HG02678 (cell line): ENCODE results near the gene ARRDC1.
"Not testable (repeated sequence)": the region's sequence is repeated elsewhere in the genome, so short reads cannot be mapped to it uniquely, and the experiment has no call there.

ENCODE experiments used
- ATAC-seq: cut with Tn5 transposase; IDR thresholded peaks from one replicate; pipeline ENCODE4 v1.9.1; 2021; ENCODE audit warnings: mild to moderate bottlenecking, moderate library complexity; ENCODE audit not compliant: unreplicated experiment

ARRDC1 gene, protein sequence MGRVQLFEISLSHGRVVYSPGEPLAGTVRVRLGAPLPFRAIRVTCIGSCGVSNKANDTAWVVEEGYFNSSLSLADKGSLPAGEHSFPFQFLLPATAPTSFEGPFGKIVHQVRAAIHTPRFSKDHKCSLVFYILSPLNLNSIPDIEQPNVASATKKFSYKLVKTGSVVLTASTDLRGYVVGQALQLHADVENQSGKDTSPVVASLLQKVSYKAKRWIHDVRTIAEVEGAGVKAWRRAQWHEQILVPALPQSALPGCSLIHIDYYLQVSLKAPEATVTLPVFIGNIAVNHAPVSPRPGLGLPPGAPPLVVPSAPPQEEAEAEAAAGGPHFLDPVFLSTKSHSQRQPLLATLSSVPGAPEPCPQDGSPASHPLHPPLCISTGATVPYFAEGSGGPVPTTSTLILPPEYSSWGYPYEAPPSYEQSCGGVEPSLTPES

DNA sequence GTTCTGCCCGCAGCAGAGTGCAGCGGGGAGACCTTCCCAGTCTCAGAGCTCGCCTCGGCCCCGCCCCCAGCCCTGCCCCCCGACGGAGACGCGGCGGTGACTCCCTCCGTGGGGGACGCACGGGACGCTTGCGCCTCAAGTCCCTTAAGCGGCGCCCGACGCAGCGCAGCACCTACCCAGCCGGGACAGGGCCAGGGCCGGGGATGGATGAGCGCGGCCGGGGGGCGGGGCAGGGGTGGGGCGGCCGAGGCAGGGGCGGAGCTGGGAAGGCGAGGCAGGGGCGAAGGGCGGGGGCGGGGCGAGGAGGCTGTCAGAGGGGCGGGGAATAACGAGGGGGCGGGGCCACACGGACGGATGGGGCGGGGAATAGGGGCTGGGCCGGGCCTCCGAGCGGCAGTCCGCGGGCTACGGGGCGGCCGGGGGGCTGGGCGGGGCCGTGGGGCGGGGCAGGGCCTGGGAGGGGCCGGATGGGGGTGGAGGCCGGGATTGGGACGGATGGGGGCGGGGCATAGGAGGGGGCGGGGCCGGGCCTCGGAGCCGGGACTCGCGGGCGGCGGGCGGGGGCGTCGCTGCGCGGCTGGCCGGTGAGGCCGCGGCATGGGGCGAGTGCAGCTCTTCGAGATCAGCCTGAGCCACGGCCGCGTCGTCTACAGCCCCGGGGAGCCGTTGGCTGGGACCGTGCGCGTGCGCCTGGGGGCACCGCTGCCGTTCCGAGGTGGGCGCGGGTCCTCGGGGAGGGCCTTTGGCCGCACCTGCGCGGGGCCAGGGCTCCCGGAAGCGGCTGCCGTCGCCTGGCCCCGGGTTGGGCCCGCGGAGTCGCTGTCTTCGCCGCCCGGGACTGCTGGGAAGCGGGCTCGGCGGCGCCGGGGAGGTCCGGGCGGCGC, at the start of gene ARRDC1:
Gene ARRDC1, plus strand, starts transcription at position 566 of the 884 bp plus-strand sequence. Its CDS starts 32 bp downstream, at position 598.
- peak; percentile 76 for ATAC-seq

DNA sequence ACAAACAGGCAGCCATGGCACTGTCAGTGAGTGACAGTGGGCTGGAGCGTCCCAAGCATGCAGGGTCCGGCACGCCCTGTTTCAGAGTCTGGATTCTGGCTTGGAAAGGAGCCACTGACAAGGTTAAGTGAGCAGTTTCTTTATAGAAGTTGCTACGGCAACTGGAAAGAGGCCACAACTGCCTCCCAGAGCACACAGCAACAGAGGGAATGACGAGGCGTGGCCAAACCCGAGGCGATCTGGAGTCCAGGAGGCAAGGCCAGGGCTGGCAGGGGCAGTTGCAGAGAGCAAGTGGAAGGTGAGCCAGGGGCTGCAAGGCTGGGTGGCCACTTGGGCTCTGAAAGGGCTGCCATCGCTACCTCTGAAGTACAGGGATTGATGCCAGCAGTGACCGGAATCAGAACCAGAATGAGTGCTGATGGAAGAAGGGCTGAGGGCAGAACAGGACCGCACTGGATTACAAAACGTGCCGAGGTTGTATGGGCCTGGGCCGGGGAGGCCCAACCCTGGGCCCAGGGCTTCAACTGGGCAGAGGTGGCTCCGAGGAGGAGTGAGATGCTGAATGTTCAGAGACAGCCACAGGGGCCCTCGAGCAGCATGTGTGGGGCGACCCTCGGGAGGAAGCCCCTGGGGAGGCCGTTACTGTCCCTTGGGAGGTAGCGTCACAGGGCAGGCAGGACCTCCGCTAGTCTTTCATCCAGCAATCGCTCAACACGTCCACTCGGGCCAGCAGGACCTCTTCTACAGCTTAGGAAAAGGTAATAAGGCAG, 49.2 kb upstream of the ARRDC1 start:
- ATAC-seq = no peak

DNA sequence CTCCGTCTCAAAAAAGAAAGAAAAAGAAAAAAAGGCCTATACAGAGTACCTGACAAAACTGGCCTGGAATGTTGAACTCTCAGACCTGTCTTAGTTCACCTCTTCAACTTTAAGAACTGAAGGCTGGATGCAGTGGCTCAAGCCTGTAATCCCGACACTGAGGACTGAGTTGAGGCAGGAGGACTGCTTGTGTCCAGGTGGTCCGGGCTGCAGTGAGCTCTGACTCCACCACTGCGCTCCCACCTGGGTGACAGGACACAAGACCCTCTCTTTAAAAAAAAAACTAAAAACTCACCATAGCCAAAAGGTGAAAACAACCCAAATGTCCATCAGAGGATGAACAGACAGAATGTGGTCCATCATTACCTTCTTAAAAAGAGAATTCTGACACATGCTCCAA, 47.4 kb upstream of the ARRDC1 start:
- ATAC-seq = no peak

DNA sequence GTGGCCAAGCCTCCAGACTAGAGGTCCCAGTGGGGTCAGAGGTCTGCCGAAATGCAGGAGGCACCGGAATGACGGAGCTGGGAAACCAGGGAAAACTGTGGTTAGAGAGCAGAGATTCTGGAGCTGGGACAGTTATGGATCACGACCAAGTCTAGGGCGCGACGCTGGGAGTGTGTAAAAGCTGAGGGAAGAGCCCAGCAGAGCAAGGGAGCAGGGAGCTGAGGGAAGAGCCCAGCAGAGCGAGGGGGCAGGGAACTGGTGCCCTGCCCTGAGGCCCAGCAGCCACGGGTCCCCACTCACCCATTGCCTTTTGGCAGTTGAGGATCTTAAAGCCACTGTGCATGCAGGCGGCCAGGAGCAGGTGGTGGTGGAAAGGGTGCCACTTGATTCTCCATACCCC, 41.4 kb upstream of the ARRDC1 start:
- no peak for ATAC-seq

DNA sequence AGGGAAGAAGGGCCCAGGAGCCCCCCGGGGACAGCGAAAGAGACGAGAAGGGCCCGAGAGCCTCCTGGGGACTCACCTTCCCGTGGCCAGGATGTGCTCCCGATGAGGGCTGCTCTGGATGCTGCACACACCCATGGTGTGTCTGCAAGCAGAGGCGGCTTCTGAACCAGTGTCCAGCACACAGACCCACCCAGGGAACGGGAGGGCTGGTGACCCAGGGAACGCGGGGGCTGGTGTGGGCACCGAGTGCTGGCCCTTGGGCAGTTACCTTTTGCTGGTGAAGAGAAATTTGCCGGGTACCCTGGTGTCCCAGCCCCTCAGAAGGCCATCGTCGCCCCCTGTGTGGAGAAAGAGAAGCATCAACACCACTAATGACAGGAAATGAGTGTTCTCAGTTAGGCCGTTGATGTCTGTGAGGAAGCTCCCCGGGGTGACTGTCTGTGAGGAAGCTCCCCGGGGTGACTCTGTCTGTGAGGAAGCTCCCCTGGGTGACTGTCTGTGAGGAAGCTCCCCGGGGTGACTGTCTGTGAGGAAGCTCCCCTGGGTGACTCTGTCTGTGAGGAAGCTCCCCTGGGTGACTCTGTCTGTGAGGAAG, 40.6 kb upstream of the ARRDC1 start:
- no peak for ATAC-seq

DNA sequence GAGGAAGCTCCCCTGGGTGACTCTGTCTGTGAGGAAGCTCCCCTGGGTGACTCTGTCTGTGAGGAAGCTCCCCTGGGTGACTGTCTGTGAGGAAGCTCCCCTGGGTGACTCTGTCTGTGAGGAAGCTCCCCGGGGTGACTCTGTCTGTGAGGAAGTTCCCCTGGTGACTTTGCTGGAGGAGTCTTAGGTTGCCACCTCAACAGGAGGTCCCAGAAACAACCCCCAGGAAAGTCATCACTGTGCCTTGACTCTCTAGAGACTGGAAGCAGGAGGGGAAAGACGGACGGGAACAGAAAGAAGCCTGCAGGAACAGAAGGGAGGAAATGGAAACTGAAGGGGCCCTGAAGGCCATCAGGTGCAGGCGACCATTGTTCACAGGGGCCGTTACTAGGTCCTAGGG, 37.0 kb upstream of the ARRDC1 start:
- ATAC-seq = not testable (repeated sequence)

DNA sequence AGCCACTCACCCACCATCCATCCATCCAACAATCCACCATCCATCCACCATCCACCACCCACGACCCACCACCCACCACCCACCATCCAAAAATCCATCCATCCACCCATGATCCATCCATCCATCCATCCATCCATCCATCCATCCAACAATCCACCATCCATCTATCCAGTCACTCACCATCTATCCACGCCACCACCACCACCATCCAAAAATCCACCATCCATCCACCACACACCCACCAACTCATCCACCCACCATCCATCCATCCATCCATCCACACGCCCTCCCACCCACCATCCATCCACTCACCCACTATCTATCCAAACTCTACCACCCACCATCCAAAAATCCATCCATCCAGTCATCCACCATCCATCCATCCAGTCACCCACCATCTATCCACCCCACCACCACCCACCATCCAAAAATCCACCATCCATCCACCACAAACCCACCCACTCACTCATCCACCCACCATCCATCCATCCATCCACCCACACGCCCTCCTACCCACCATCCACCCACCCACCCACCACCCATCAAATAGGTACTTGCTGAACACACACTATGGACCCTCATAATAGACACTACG, 35.8 kb upstream of the ARRDC1 start:
- no peak for ATAC-seq

DNA sequence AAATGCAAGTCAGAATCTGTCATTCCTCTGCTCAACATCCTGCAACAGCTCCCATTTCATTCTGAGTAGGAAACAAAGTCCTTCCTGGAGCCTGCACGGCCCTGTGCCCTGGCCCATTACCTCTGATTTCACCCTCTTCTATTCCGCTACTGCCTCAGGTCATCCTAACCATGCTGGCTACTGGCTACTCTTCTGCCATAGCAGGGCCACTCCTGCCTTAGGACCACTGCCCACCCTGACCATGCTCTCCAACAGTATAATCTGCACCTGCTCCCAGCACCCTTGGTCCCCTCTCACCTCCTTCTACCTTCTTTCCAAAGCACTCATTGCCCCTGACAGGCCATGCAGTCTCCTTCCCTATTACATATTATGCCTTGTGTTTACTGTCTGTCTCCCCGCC, 34.9 kb upstream of the ARRDC1 start:
- ATAC-seq = no peak

DNA sequence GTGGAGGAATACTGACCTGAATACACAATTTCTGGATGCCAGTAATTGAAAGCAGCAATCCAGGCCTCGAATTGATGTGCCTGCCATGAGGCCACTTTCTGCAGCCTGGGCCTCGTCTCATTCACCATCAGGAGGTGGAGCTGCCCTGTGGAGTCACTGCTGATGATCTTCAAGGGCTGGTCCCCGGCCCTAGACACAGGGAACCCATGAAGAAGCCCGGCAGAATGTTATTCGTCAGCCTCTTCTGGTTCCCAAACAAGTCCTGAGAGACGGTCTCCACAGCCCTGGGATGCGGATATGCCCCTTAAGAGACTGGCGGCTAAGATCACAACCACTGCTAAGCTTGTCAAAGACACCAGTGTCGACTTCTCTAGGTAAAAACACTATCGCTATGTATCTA, 31.3 kb upstream of the ARRDC1 start:
- no peak for ATAC-seq

DNA sequence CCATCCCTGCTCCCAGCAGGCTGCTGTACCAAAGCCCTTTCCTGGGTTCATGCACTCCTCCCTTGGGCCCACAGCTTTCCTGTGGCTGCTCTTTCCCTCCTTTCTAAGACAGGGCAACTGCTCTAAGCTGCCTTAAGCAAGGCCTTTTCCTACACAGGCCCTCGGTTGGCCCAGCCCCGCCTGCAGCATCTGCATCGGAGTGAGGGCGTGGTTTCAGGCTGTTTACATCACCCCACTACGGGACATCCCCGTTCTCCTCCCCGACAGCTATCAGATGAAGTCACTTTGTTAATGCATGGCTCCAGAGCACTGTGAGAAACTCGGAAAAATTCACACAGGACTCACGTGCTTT, 30.1 kb upstream of the ARRDC1 start:
- ATAC-seq = no peak

DNA sequence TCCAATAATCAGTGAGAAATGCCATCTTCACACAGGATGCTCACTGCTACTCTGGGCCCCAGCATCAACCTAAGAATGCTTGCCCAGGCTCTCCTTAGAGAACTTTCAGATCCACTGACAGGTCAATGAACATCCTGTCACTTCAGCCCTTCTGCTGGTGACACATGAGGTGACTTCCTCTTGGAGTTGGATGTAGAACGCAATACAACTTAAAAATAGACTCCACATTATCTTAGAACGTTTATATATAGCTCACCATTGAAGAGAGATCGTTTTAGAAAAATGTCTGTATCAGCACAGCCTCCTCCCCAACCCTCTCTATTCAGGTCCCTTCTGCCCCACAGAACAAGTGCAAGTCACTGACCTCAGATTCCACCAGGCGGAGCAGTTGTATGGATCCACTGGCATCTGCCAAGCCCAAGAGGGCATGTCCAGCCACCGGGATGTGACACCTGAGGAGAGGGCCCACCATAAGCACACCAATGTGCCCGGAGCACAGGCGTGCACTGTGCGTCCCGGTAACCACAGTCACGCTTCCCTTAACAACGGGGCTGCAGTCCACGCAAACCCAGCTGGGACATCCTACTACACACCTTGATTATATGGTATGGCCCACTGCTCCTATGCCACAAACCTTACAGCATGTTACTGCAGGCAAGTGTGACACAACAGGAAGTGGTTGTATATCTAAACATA, 29.6 kb upstream of the ARRDC1 start:
- ATAC-seq = no peak

DNA sequence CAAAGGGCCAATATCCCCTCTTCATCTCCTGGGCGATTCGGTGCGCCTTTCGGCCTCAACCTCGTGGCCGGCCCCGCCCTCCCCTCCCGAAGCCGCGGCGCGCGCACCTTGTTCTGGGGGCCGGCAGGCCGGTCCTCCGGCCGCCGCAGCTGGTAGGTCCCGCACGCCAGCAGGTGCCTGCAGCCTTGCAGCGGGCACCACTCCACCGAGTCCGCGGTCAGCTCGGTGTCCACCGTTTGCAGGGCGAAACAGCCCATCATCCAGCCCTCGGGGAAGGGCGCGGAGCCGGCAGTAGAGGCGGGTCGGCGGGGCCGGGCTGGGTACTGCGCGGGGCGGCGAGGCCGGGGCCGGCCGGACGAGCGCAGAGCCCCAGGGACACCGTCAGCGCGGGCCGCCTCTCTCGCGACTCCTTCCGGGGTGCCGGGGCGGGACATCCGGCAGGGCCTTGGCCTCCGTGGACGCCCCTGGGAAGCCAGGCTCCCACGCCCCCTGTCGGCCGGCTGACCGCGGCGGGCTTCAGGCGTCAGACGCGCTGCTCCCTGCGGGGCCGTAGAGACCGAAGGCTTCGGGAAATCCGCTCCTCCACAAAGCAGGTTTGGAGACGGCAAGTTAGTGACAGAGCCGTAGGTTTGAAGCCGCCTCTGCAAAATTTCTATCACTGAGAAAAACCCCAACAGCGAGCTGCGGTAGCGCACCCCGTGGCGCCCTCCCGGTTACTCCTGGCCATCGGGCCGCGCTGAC, 26.8 kb upstream of the ARRDC1 start, which contains the start of gene DPH7:
Gene DPH7, minus strand, starts transcription at position 408 of the 741 bp plus-strand sequence. Its CDS starts 148 bp downstream, at position 260.
- ATAC-seq = peak; percentile 91

DNA sequence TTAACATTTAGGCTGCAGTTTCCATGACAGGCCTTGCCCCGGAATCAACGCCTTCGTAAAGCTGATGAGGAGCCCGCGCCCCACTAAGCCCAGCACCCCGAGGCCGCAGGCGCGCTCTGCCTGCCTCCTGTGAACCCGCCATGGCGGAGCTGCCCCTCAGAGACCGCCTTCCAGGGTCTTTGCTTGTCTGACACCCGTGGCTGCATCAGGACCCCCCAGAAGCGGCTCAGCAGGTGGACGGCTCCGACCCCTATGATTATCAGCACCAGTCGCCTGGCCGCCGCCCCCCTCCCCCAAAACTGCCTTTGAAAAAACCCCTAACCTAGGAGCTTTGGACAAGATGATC, 26.3 kb upstream of the ARRDC1 start:
- no peak for ATAC-seq

DNA sequence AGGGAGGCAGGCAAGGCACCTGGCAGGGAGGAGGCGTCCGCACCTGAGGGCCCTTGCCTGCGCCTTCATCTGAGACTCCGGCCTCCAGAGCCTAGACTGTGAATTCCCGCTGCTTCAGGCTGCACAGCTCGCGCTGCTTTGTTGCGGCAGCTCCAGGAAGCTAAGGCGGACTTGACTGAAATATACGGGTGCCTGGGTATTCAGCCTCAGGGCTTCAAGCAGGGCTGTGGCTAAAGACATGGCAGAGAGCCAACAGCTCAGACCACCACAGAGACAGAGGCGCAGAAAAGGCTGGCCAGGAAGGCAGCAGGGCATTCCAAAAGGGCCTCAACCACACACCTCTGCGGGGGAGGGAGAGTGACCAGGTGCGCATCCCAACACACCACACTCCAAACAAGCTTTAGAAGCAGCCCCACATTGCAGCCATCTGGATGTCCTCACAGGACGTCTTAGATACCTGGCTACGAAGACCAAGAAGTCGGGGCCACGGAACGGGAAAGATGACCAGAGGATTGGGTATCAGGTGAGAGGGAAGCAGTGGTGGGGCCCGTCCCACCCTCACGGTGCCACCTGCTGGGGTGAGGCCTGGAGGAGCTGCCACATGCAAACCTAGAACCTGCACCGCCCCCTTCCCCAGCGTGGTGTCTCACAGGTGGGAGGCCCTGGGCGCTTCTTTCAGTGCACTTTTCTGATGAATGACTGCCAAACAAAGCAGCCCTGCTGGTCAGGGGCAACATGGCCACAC, 25.1 kb upstream of the ARRDC1 start:
- no peak for ATAC-seq

DNA sequence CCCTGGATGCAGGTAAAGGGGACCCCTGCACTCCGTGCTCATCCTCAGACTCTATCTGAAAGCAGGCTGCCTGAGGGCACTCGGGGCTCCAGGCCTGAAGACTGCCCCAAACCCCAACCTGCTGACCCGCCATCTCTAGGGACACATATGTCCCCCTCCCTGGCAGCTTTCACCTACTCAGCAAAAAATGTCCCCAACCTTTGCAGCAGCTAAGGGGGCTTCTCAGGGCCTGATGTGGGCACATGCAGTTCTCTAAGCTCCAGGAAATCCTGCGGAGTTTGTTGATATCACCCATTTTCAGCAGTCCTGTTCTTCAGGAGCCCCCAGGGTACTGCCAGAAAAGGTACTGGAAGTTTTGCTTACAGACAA, 24.5 kb upstream of the ARRDC1 start:
- ATAC-seq = no peak

DNA sequence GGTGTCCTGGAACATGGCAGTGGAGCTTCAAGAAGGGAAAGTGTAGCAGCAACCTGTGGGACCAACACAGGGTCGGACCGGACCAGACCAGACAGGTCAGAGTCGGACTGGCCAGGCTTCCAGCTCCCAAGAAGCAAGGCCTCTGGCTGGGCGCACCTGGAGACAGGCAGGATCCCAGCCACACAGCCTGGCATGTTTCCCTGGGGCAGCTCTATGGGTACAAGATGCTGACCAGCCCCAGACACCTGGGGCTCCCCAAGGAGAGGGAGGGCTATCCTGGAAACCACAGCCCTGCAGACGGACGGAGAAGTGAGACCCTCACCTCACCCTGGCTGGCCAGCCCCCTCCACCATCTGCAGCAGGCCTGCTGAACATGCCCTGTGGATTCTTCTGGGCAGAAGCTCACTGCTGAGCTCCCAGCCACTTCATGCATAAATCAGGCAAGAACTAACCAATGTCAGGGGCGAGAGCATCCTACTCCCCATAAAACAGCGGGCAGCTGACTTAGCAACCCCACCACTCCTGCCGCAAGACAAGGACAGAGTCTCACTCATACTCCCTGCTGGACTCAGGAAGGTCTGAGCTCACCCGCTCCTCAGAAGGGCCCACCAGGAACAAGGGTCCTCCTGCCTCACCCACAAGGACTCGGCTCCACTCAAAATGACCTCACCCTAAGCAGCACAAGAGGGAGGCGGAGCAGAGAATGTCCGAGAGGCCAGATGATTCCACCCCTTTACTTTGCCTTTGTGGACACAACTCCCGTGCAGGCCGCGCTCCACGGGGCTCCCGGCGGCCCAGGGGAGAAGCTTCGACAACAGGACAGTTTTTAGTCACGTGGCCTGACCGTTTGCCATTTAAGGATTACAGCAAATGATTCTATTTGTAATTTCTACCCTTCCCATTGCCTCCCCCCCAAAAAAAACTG, 23.9 kb upstream of the ARRDC1 start:
- ATAC-seq = no peak

DNA sequence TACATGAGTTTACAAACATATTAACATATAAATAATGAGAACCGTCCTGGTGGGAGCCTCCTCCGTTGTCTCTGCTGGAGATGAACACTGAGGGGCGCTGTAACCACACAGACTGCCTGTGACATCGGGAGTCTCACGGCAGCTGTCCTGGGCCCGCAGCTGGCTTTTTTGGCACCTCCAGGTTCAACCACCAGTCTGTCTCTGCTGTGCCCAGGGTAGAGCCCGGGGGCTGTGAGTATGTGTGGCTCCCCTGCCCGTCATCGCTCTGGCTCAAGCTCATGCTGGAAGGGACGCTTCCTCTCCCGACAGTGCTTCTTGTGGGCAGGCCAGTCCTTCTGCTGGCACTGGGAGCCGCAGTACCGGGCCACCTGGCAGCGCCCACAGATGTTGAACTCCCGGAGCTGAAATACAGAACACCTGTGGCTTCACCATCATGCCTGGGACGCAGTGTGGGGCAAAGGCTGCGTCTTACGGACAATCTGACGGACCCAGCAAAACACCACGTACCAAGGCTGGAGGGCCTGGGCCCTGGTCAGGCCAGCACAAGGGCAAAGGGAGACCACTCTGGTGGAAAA, 23.1 kb upstream of the ARRDC1 start:
- no peak for ATAC-seq
